ENCODE measurements around the gene OR1D5. TPM values are rescaled to one million over a fixed set of nuclear protein-coding genes. Genes with fewer than 3 reads are reported as not detected.

OR1D5 gene
- total RNA-seq, 2 experiments from 2014 or later, result not detected

GRCh38 chr17:3015890-3016289 is 47.5 kb downstream of the OR1D5 start:
- no peak for ATAC-seq
- H3K36me3 Mint-ChIP-seq (ENCODE audit: low read depth), result no peaks in the 10 kb centered on the region
- ChIA-PET CTCF (no interaction called here), POLR2A (no interaction called here)
- no peak for DNase-seq
- no peaks in the 10 kb centered on the region for H3K4me1 Mint-ChIP-seq (ENCODE audit: low read depth)
- H3K27me3 Mint-ChIP-seq (ENCODE audit: low read depth), result no peaks in the 10 kb centered on the region
- no peak overlapping the region for H3K27ac Mint-ChIP-seq
- H3K9me3 Mint-ChIP-seq (ENCODE audit: insufficient read depth), result peaks cover 2% of the 10 kb centered on the region
- no peak overlapping the region for H3K4me3 Mint-ChIP-seq

- DNase-seq (peak; percentile 59), ATAC-seq (peak; percentile 79)
- no peak overlapping the region for H3K4me3 Mint-ChIP-seq
- ChIA-PET POLR2A (no interaction called here), CTCF (interaction anchor here (0.6 to 3.4 kb wide), 16 partner anchors 25 to 630 kb away, joined by 3 to 22 read pairs (median 4); partner anchors contain the start of gene RAP1GAP2)
- no peaks in the 10 kb centered on the region for H3K4me1 Mint-ChIP-seq (ENCODE audit: low read depth)
- H3K36me3 Mint-ChIP-seq (ENCODE audit: low read depth), result no peaks in the 10 kb centered on the region
- no peaks in the 10 kb centered on the region for H3K9me3 Mint-ChIP-seq (ENCODE audit: insufficient read depth)
- no peaks in the 10 kb centered on the region for H3K27me3 Mint-ChIP-seq (ENCODE audit: low read depth)
- H3K27ac Mint-ChIP-seq, result no peak overlapping the region
Measured at GRCh38 chr17:3012926-3013581, 50.4 kb downstream of the OR1D5 start.

Other genes with a start within 250 kb of the OR1D5 start
- not detected for gene OR1D2, start 40.8 kb upstream of the OR1D5 start, total RNA-seq
- gene OR1G1, start 63.9 kb upstream of the OR1D5 start, total RNA-seq, result not detected
- not detected for gene OR1A2, start 133.9 kb upstream of the OR1D5 start, total RNA-seq
- gene OR1A1, start 144.1 kb upstream of the OR1D5 start, total RNA-seq, result not detected
- under 1 TPM; 0.18 to 0.26 TPM for gene OR3A1, start 234.8 kb upstream of the OR1D5 start, total RNA-seq